SJCRH30 (cell line): ENCODE data around the gene EDNRA. TPM values are rescaled to one million over a fixed set of nuclear protein-coding genes. Genes with fewer than 3 reads are reported as not detected.

ENCODE experiments used
- DNase-seq, 2 experiments: peaks; one replicate each; pipeline ENCODE4 v3.0.0-alpha.2; 2015 to 2020
- H3K27ac ChIP-seq: fragments of 250-450 bp; sonication (Bioruptor Pico); 2 replicates; pipeline ENCODE4 v1.5.1; 2020; ENCODE audit warnings: mild to moderate bottlenecking, moderate library complexity
- H3K27me3 ChIP-seq: fragments of 250-450 bp; sonication (Bioruptor Pico); 2 replicates; pipeline ENCODE4 v1.5.1; 2020; ENCODE audit warnings: mild to moderate bottlenecking, moderate library complexity
- H3K36me3 ChIP-seq: fragments of 250-450 bp; sonication (Bioruptor Pico); 2 replicates; pipeline ENCODE4 v1.5.1; 2020; ENCODE audit warnings: mild to moderate bottlenecking, moderate library complexity
- H3K4me1 ChIP-seq: fragments of 250-450 bp; sonication (Bioruptor Pico); 2 replicates; pipeline ENCODE4 v1.5.1; 2020; ENCODE audit warnings: mild to moderate bottlenecking, moderate library complexity
- H3K4me3 ChIP-seq: fragments of 250-450 bp; sonication (Bioruptor Pico); 2 replicates; pipeline ENCODE4 v1.5.1; 2020; ENCODE audit warnings: mild to moderate bottlenecking, moderate library complexity
- H3K9me3 ChIP-seq: fragments of 250-450 bp; sonication (Bioruptor Pico); replicated peaks from 2 replicates; pipeline ENCODE4 v1.5.1; 2020; ENCODE audit warnings: mild to moderate bottlenecking, moderate library complexity
- total RNA-seq: library from RNA; depleted of rRNA; stranded (reverse); fragments of >200 nt; shearing (Covaris generic); gene quantifications from 2 replicates; pipeline ENCODE4 v1.2.3, GENCODE V29; 2014

Gene EDNRA
- total RNA-seq, 1 experiment from 2014 or later, result 1.1 TPM

GRCh38 chr4:147515220-147515936, 34.5 kb downstream of the EDNRA start:
- Histone ChIP-seq H3K4me3 (no peak overlapping the region), H3K36me3 (no peaks in the 10 kb centered on the region), H3K4me1 (no peaks in the 10 kb centered on the region), H3K9me3 (no peaks in the 10 kb centered on the region), H3K27ac (no peak overlapping the region), H3K27me3 (no peaks in the 10 kb centered on the region)
- DNase-seq, result no peak

DNA sequence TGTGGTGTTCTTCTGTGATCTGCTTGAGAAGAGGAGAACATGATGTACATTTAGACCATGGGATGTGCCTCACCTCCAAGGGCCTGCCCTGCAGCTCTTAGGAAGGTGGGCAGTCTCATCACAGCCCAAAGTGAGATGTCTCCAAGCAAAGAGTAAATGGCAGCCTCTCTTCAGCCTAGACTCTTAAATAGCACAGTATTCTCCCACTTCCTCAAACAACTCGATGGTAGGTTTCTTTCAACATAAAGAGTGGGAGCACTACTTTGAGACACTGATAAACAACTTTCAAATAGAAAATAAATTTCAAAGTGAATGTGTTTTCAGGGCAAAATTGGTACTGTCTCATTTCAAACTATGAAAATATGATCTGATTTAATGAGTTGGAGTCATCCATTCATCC, 35.2 kb downstream of the EDNRA start:
- DNase-seq, result no peak
- Histone ChIP-seq H3K4me3 (no peak overlapping the region), H3K27ac (no peak overlapping the region)

GRCh38 chr4:147518086-147518485, 37.2 kb downstream of the EDNRA start:
- Histone ChIP-seq H3K36me3 (no peaks in the 10 kb centered on the region), H3K27ac (no peak overlapping the region), H3K4me1 (no peaks in the 10 kb centered on the region), H3K27me3 (no peaks in the 10 kb centered on the region), H3K9me3 (no peaks in the 10 kb centered on the region), H3K4me3 (no peak overlapping the region)
- DNase-seq, result no peak

More for the DNA sequence above, 35.2 kb downstream of the EDNRA start:
- Histone ChIP-seq H3K4me1 (no peaks in the 10 kb centered on the region), H3K36me3 (no peaks in the 10 kb centered on the region), H3K9me3 (no peaks in the 10 kb centered on the region), H3K27me3 (no peaks in the 10 kb centered on the region)

- Histone ChIP-seq H3K9me3 (no peaks in the 10 kb centered on the region), H3K4me3 (no peak overlapping the region), H3K27ac (no peak overlapping the region), H3K27me3 (no peaks in the 10 kb centered on the region), H3K4me1 (no peaks in the 10 kb centered on the region), H3K36me3 (no peaks in the 10 kb centered on the region)
- DNase-seq, result peak; percentile 59 to 67
These were observed 38.2 kb downstream of the EDNRA start for GRCh38 chr4:147518846-147519767.

DNA sequence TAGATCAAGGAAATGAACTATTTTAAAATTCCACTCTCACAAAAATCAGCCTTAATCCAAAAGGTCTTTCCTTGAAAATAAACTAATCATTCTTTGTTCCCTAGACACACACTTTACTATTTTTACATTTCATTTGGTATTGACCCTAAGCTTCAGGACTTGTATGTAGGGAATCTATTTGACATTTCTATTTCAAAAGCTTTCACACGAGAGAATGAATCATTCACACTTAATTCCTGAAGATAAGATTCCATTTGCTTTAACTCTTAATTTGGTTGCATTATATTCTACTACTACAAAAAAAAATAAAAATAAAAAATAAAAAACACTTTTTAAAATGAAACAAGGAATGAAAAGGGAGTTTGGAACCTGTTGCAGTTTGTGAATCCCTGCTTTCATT, 43.7 kb downstream of the EDNRA start:
- H3K4me1 ChIP-seq, result no peaks in the 10 kb centered on the region
- DNase-seq, result no peak

GRCh38 chr4:147525494-147526271, 44.8 kb downstream of the EDNRA start:
- H3K27ac ChIP-seq, result no peak overlapping the region
- no peaks in the 10 kb centered on the region for H3K27me3 ChIP-seq
- H3K36me3 ChIP-seq, result no peaks in the 10 kb centered on the region
- DNase-seq, result no peak
- H3K9me3 ChIP-seq, result no peaks in the 10 kb centered on the region
- H3K4me1 ChIP-seq, result no peaks in the 10 kb centered on the region
- no peak overlapping the region for H3K4me3 ChIP-seq

More for the DNA sequence above, 43.7 kb downstream of the EDNRA start:
- no peaks in the 10 kb centered on the region for H3K36me3 ChIP-seq
- H3K9me3 ChIP-seq, result no peaks in the 10 kb centered on the region
- H3K27me3 ChIP-seq, result no peaks in the 10 kb centered on the region
- H3K27ac ChIP-seq, result no peak overlapping the region
- no peak overlapping the region for H3K4me3 ChIP-seq

DNA sequence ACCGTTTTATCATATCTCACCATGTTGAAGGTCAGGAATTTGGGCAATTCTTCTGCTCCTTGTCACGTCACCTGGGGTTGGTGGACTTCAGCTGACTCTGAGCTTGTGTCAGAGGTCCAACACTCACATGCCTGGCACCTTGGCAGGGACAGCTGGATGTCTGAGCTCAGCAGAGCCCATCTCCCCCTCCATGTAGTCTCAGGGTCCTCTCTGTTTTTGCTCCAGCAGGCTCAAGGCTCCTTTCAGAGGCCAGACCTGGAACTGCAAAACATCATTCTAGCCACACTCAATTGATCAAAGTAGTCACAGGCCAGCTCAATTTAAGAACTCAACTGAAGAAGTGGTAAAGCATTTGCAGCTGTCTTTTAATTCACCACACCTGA, 45.4 kb downstream of the EDNRA start:
- Histone ChIP-seq H3K4me3 (no peak overlapping the region), H3K9me3 (no peaks in the 10 kb centered on the region), H3K27ac (no peak overlapping the region), H3K36me3 (no peaks in the 10 kb centered on the region), H3K27me3 (no peaks in the 10 kb centered on the region), H3K4me1 (no peaks in the 10 kb centered on the region)
- no peak for DNase-seq

- H3K4me3 ChIP-seq, result no peak overlapping the region
- H3K27me3 ChIP-seq, result no peaks in the 10 kb centered on the region
- no peak for DNase-seq
- H3K27ac ChIP-seq, result no peak overlapping the region
- H3K4me1 ChIP-seq, result no peaks in the 10 kb centered on the region
- no peaks in the 10 kb centered on the region for H3K9me3 ChIP-seq
- no peaks in the 10 kb centered on the region for H3K36me3 ChIP-seq
These were observed 47.2 kb downstream of the EDNRA start for GRCh38 chr4:147528054-147528453.

- no peak overlapping the region for H3K27ac ChIP-seq
- DNase-seq, result no peak
These were observed 49.2 kb downstream of the EDNRA start for GRCh38 chr4:147530134-147530533.

GRCh38 chr4:147530723-147531122, 49.8 kb downstream of the EDNRA start:
- H3K36me3 ChIP-seq, result no peaks in the 10 kb centered on the region
- H3K4me3 ChIP-seq, result no peak overlapping the region
- no peaks in the 10 kb centered on the region for H3K9me3 ChIP-seq
- no peak overlapping the region for H3K27ac ChIP-seq
- no peak for DNase-seq
- H3K27me3 ChIP-seq, result no peaks in the 10 kb centered on the region
- H3K4me1 ChIP-seq, result no peaks in the 10 kb centered on the region

More at GRCh38 chr4:147530134-147530533, 49.2 kb downstream of the EDNRA start:
- Histone ChIP-seq H3K9me3 (no peaks in the 10 kb centered on the region), H3K27me3 (no peaks in the 10 kb centered on the region), H3K4me1 (no peaks in the 10 kb centered on the region), H3K4me3 (no peak overlapping the region), H3K36me3 (no peaks in the 10 kb centered on the region)

DNA sequence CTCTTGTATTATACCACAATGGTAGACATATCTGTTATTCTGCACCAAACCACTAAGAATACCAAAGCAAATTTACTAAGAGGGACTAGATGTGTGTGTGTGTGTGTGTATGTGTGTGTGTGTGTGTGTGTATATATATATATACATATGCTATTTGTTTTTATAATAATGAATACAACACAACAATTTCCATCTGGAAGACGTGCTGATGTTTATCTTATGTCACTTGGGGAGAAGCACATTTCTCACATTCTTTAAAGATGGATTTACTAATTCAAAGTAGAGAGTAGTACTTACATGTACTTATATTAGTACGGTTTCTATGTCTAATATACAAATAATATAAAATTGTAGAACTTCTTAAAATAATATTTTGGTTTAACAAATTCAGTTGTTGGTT, 52.0 kb downstream of the EDNRA start:
- no peak for DNase-seq
- no peaks in the 10 kb centered on the region for H3K27me3 ChIP-seq
- H3K4me1 ChIP-seq, result no peaks in the 10 kb centered on the region
- H3K4me3 ChIP-seq, result no peak overlapping the region
- no peaks in the 10 kb centered on the region for H3K9me3 ChIP-seq
- H3K27ac ChIP-seq, result no peak overlapping the region
- no peaks in the 10 kb centered on the region for H3K36me3 ChIP-seq

GRCh38 chr4:147533331-147533730, 52.4 kb downstream of the EDNRA start:
- H3K9me3 ChIP-seq, result no peaks in the 10 kb centered on the region
- no peak for DNase-seq
- H3K4me3 ChIP-seq, result no peak overlapping the region
- no peaks in the 10 kb centered on the region for H3K36me3 ChIP-seq
- H3K4me1 ChIP-seq, result no peaks in the 10 kb centered on the region
- H3K27me3 ChIP-seq, result no peaks in the 10 kb centered on the region
- H3K27ac ChIP-seq, result no peak overlapping the region

GRCh38 chr4:147535124-147535523, 54.2 kb downstream of the EDNRA start:
- Histone ChIP-seq H3K36me3 (no peaks in the 10 kb centered on the region), H3K9me3 (no peaks in the 10 kb centered on the region), H3K27me3 (no peaks in the 10 kb centered on the region), H3K27ac (no peak overlapping the region), H3K4me3 (no peak overlapping the region), H3K4me1 (no peaks in the 10 kb centered on the region)
- DNase-seq, result no peak

- Histone ChIP-seq H3K27me3 (no peaks in the 10 kb centered on the region), H3K9me3 (no peaks in the 10 kb centered on the region), H3K4me3 (no peak overlapping the region), H3K27ac (no peak overlapping the region), H3K36me3 (no peaks in the 10 kb centered on the region), H3K4me1 (no peaks in the 10 kb centered on the region)
- no peak for DNase-seq
These were observed 57.8 kb downstream of the EDNRA start for GRCh38 chr4:147538711-147539110.

- no peak for DNase-seq
These were observed 59.1 kb downstream of the EDNRA start for GRCh38 chr4:147539959-147540358.

More at GRCh38 chr4:147539959-147540358, 59.1 kb downstream of the EDNRA start:
- no peaks in the 10 kb centered on the region for H3K36me3 ChIP-seq
- no peaks in the 10 kb centered on the region for H3K9me3 ChIP-seq
- no peak overlapping the region for H3K27ac ChIP-seq
- H3K4me1 ChIP-seq, result no peaks in the 10 kb centered on the region
- H3K4me3 ChIP-seq, result no peak overlapping the region
- no peaks in the 10 kb centered on the region for H3K27me3 ChIP-seq
